ENCODE data around the gene PCLAF. TPM values are rescaled to one million over a fixed set of nuclear protein-coding genes. Genes with fewer than 3 reads are reported as not detected.
"Not testable (repeated sequence)": the region's sequence is repeated elsewhere in the genome, so short reads cannot be mapped to it uniquely, and the experiment has no call there.

PCLAF gene
- total RNA-seq, 1 donor from 2014 or later: 3.2 TPM

DNA sequence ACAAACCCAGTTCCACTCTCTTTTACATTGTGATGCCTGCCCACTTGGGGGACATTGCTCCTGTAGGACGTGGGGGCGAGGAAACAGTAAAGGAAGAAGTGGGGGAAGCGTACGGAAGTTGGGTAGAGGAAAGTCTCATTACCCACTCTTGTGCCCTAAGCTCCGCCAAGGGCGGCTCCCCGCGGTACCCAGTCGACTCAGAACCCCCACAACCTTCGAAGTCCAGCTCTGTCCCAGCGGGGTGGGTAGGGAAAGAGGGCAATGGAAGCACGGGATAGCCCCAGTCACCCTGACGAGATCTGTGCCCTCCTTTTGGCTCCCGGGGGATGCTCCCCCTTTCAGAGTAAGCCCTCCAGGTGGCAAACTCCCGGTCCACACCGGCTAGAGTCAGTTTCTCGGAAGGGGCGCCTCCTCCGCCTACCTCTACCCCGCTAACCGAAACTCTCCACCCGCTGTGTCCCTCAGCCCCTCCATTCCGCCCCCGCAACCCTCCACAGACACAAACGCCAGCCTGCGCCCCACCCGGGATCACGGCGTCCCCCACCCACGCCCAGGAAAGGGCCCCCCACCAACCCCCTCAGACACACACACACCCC is 25.8 kb downstream of the PCLAF start:
- TF ChIP-seq, protein P1, sequence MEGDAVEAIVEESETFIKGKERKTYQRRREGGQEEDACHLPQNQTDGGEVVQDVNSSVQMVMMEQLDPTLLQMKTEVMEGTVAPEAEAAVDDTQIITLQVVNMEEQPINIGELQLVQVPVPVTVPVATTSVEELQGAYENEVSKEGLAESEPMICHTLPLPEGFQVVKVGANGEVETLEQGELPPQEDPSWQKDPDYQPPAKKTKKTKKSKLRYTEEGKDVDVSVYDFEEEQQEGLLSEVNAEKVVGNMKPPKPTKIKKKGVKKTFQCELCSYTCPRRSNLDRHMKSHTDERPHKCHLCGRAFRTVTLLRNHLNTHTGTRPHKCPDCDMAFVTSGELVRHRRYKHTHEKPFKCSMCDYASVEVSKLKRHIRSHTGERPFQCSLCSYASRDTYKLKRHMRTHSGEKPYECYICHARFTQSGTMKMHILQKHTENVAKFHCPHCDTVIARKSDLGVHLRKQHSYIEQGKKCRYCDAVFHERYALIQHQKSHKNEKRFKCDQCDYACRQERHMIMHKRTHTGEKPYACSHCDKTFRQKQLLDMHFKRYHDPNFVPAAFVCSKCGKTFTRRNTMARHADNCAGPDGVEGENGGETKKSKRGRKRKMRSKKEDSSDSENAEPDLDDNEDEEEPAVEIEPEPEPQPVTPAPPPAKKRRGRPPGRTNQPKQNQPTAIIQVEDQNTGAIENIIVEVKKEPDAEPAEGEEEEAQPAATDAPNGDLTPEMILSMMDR (IDR thresholded peaks at IDR 0.05; ENCODE audit: insufficient read depth, low read length, severe bottlenecking): no peak
- H3K4me3 ChIP-seq (ENCODE audit: low read depth, low read length): peak overlapping the region; percentile 72
- H3K36me3 ChIP-seq (ENCODE audit: control insufficient read depth, insufficient read depth, low read length): no peaks in the 10 kb centered on the region
- DNase-seq (ENCODE audit: low read depth) (no peak), FAIRE-seq (no peak)
- no peaks in the 10 kb centered on the region for H3K27me3 ChIP-seq (ENCODE audit: control insufficient read depth, insufficient read depth, low read length)

DNA sequence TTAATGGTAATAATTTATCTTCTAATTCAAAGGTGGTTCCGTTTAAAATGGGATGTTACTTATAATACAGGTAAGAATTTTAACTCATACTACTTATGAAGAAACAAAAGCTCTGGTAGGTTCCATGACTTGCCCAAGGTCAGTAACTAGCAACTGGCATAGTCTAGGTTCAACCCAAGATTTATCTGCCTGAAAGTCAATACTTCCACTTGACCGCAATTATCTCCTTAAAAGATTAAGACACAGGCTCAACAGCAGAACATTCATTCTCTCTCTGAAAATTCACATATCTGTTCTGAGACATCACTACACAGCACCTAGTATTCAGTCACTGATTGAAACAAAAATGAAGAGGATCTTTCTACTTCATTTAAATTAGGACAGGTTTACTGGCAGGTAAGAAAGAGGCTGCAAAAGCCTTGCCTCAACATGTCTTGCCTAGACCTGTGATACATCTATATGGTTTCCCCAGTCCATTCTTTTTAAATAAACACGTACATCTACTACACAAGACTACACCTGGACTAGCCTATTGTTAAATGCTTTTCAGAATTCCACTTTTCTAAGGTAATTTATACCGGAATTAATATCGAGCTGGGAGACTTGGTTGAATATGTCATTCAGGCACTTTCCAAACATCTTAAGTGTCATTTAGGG is 26.4 kb downstream of the PCLAF start:
- peak; percentile 63 for DNase-seq (ENCODE audit: low read depth)
- TF ChIP-seq, protein P1 (IDR thresholded peaks at IDR 0.05; ENCODE audit: insufficient read depth, low read length, severe bottlenecking): no peak
- Histone ChIP-seq H3K36me3 (ENCODE audit: control insufficient read depth, insufficient read depth, low read length) (no peaks in the 10 kb centered on the region), H3K4me3 (ENCODE audit: low read depth, low read length) (peak overlapping the region; percentile 72), H3K27me3 (ENCODE audit: control insufficient read depth, insufficient read depth, low read length) (no peaks in the 10 kb centered on the region)
- no peak for FAIRE-seq

DNA sequence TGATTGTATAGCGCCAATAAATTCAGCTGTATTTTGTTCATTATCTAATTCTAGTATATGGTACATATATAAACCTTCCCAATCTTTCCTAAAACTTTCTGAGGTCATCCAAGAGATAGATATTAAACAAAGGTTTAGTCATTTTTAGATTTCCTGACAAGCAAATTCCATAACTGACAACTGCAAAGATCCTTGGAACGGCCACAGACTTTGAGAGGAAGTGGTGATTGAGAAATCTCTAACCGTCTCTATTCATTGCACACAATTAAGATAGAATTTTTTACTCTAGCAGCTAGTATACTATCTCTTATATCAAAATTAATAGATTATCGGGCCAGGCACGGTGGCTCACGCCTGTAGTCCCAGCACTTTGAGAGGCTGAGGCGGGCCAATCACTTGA is 30.0 kb downstream of the PCLAF start:
- no peak for FAIRE-seq
- no peak for DNase-seq (ENCODE audit: low read depth)
- Histone ChIP-seq H3K4me3 (ENCODE audit: low read depth, low read length) (no peak overlapping the region), H3K27me3 (ENCODE audit: control insufficient read depth, insufficient read depth, low read length) (no peaks in the 10 kb centered on the region), H3K36me3 (ENCODE audit: control insufficient read depth, insufficient read depth, low read length) (peaks cover 2% of the 10 kb centered on the region)
- TF ChIP-seq, protein P1 (IDR thresholded peaks at IDR 0.05; ENCODE audit: insufficient read depth, low read length, severe bottlenecking): no peak

DNA sequence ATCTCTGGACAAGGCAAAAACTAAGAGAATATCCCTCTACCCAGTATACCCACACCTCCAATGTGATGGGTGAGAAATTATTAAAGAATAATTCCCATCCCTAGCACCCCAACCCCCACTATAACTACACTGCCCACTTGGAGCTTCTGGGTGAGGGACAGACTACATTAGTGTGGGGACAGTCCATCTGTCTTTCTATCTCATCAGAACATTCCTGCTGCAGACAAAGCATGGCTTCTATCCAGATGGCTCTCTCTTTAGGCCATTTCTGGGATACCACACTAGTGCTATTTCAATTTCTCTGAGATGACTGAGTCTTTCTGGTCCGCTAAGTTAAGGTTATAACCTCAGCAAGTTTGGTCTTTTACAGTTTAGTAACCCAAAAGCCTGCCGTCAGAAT is 31.9 kb downstream of the PCLAF start:
- H3K4me3 ChIP-seq (ENCODE audit: low read depth, low read length): no peak overlapping the region
- H3K27me3 ChIP-seq (ENCODE audit: control insufficient read depth, insufficient read depth, low read length): no peaks in the 10 kb centered on the region
- peaks cover 2% of the 10 kb centered on the region for H3K36me3 ChIP-seq (ENCODE audit: control insufficient read depth, insufficient read depth, low read length)
- DNase-seq (ENCODE audit: low read depth): no peak
- TF ChIP-seq, protein P1 (IDR thresholded peaks at IDR 0.05; ENCODE audit: insufficient read depth, low read length, severe bottlenecking): no peak
- FAIRE-seq: no peak

DNA sequence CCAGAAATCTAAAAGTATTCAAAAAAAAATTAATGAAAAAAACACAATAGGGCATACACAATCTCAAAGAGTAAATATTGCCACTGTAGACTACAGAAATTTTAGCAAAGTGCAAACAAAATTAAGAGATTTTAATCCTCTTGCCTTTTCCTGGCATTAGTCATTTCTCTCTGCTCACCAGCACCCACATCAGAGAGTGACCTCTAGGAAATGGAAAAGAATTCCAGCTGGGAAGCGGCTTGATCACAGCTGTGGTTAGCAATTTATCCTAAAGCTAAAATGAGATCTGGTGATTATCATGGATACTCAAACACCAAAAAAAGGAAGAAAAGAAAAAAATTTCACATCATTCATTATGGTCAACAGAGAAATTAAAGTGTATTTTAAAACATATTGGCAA is 32.8 kb downstream of the PCLAF start:
- FAIRE-seq: no peak
- TF ChIP-seq, protein P1 (IDR thresholded peaks at IDR 0.05; ENCODE audit: insufficient read depth, low read length, severe bottlenecking): no peak
- Histone ChIP-seq H3K36me3 (ENCODE audit: control insufficient read depth, insufficient read depth, low read length) (peaks cover 2% of the 10 kb centered on the region), H3K27me3 (ENCODE audit: control insufficient read depth, insufficient read depth, low read length) (no peaks in the 10 kb centered on the region), H3K4me3 (ENCODE audit: low read depth, low read length) (no peak overlapping the region)
- no peak for DNase-seq (ENCODE audit: low read depth)

DNA sequence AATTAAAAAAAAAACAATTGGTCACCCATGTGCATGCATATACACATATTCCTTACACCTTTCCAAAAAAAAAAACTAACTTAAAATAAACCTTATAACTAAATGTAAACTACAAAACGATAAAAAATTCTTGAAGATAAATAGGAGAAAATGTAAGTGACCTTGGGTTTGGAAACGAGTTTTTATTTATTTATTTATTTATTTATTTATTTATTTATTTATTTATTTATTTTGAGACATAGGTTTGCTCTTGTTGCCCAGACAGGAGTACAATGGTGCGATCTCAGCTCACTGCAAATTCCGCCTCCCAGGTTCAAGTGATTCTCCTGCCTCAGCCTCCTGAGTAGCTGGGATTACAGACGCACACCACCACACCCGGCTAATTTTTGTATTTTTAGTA is 35.0 kb downstream of the PCLAF start:
- not testable (repeated sequence) for H3K4me3 ChIP-seq (ENCODE audit: low read depth, low read length); DNase-seq (ENCODE audit: low read depth); H3K36me3 ChIP-seq (ENCODE audit: control insufficient read depth, insufficient read depth, low read length); H3K27me3 ChIP-seq (ENCODE audit: control insufficient read depth, insufficient read depth, low read length); FAIRE-seq

Data from bronchial epithelial cell (primary cell).